Suprapubic skin (tissue), 4 donors: ENCODE measurements around the gene CD37.

ENCODE experiments used
- EP300 ChIP-seq: sonication (generic); formaldehyde crosslinking; IDR thresholded peaks from one replicate; pipeline ENCODE4 v1.6.1; 2017; ENCODE audit warnings: antibody characterized with exemption
- POLR2A ChIP-seq, 2 donors: fragments of 450-650 bp; IDR thresholded peaks; one replicate each; pipeline ENCODE4 v1.6.1; 2017; ENCODE audit warnings: antibody characterized with exemption in 2 of 2, mild to moderate bottlenecking in 2 of 2, moderate library complexity in 2 of 2
- POLR2AphosphoS5 ChIP-seq, 3 donors: sonication (generic); formaldehyde crosslinking; IDR thresholded peaks; one replicate each; pipeline ENCODE4 v1.6.1; 2017; ENCODE audit warnings: antibody characterized with exemption in 3 of 3
- TF ChIP-seq, protein P1 (sequence below), 2 donors: fragments of 200-600 bp in 1 of 2; fragments of 450-650 bp in 1 of 2; sonication (generic) in 1 of 2; IDR thresholded peaks; one replicate each; pipeline ENCODE4 v1.5.1; 2016 to 2019; ENCODE audit warnings: antibody characterized with exemption in 2 of 2, mild to moderate bottlenecking in 1 of 2, moderate library complexity in 1 of 2

GRCh38 chr19:49361438-49362047, 26.3 kb downstream of the CD37 start:
- TF ChIP-seq, protein P1, sequence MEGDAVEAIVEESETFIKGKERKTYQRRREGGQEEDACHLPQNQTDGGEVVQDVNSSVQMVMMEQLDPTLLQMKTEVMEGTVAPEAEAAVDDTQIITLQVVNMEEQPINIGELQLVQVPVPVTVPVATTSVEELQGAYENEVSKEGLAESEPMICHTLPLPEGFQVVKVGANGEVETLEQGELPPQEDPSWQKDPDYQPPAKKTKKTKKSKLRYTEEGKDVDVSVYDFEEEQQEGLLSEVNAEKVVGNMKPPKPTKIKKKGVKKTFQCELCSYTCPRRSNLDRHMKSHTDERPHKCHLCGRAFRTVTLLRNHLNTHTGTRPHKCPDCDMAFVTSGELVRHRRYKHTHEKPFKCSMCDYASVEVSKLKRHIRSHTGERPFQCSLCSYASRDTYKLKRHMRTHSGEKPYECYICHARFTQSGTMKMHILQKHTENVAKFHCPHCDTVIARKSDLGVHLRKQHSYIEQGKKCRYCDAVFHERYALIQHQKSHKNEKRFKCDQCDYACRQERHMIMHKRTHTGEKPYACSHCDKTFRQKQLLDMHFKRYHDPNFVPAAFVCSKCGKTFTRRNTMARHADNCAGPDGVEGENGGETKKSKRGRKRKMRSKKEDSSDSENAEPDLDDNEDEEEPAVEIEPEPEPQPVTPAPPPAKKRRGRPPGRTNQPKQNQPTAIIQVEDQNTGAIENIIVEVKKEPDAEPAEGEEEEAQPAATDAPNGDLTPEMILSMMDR (IDR thresholded peaks at IDR 0.05) = no peak
- TF ChIP-seq POLR2AphosphoS5 (IDR thresholded peaks at IDR 0.05) (no peak), POLR2A (IDR thresholded peaks at IDR 0.05) (no peak), EP300 (no peak)
